ENCODE measurements around the gene TMEM184C. TPM values are rescaled to one million over a fixed set of nuclear protein-coding genes. Genes with fewer than 3 reads are reported as not detected.

The TMEM184C gene
- total RNA-seq, 1 experiment from 2014 or later: 43.8 TPM

DNA sequence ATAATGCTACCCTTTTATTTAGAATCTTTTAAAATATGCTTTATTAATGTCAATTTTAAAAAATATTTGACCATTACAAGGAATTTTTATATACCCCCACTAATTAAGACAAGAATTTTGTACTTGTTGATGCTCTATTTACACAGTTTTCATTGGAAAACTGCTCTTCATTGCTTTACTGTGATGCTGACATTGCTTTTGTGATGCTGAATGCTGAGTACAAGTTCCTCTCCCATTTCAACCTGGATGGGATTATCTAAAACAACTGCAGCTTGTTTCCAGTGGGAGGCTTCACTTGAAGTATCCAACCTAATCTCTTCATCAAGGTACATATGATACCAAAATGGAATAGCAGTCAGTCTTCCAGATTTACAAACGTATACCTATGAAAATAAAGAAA is 21.2 kb downstream of the TMEM184C start:
- TF ChIP-seq, protein P1, sequence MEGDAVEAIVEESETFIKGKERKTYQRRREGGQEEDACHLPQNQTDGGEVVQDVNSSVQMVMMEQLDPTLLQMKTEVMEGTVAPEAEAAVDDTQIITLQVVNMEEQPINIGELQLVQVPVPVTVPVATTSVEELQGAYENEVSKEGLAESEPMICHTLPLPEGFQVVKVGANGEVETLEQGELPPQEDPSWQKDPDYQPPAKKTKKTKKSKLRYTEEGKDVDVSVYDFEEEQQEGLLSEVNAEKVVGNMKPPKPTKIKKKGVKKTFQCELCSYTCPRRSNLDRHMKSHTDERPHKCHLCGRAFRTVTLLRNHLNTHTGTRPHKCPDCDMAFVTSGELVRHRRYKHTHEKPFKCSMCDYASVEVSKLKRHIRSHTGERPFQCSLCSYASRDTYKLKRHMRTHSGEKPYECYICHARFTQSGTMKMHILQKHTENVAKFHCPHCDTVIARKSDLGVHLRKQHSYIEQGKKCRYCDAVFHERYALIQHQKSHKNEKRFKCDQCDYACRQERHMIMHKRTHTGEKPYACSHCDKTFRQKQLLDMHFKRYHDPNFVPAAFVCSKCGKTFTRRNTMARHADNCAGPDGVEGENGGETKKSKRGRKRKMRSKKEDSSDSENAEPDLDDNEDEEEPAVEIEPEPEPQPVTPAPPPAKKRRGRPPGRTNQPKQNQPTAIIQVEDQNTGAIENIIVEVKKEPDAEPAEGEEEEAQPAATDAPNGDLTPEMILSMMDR (conservative IDR thresholded peaks at IDR 0.05): no peak
- no peak overlapping the region for H3K4me2 ChIP-seq (ENCODE audit: insufficient read depth, insufficient read length, low read length)

More for the DNA sequence above, 21.2 kb downstream of the TMEM184C start:
- Histone ChIP-seq H3K9ac (ENCODE audit: extremely low read depth, insufficient read length, low read length) (no peak overlapping the region), H4K91ac (ENCODE audit: insufficient read length, low read depth, low read length) (no peak overlapping the region), H4K20me1 (ENCODE audit: control insufficient read depth, insufficient read depth, insufficient read length) (no peaks in the 10 kb centered on the region), H3K9me3 (ENCODE audit: control insufficient read depth, low read depth, low read length) (no peaks in the 10 kb centered on the region), H2AK5ac (ENCODE audit: insufficient read length, low read length) (no peak overlapping the region), H4K8ac (replicated peaks; ENCODE audit: insufficient read length, low read depth, low read length) (no peak overlapping the region), H3K79me2 (ENCODE audit: insufficient read depth, low read length) (no peaks in the 10 kb centered on the region), H2AFZ (ENCODE audit: low read length) (no peak overlapping the region), H2BK15ac (ENCODE audit: low read depth, low read length) (no peak overlapping the region), H3K23me2 (ENCODE audit: insufficient read length, low read depth, low read length, poor library complexity, severe bottlenecking) (no peaks in the 10 kb centered on the region), H3K56ac (ENCODE audit: insufficient read length, low read depth, low read length) (no peak overlapping the region), H3K4me1 (ENCODE audit: insufficient read depth, low read length) (no peaks in the 10 kb centered on the region), H3K4ac (ENCODE audit: low read depth, low read length) (no peak overlapping the region), H3K79me1 (ENCODE audit: insufficient read depth, low read depth, low read length, poor library complexity, severe bottlenecking) (no peaks in the 10 kb centered on the region), H3T11ph (ENCODE audit: low read length) (no peak overlapping the region), H3K23ac (ENCODE audit: insufficient read length, low read depth, low read length) (no peak overlapping the region), H2BK5ac (ENCODE audit: insufficient read length, low read length) (no peak overlapping the region), H2BK120ac (ENCODE audit: low read depth, low read length, poor library complexity, severe bottlenecking) (no peak overlapping the region), H2BK20ac (ENCODE audit: low read depth, low read length, poor library complexity, severe bottlenecking) (no peak overlapping the region), H2BK12ac (ENCODE audit: insufficient read length, low read depth, low read length) (no peak overlapping the region), H3K27me3 (ENCODE audit: insufficient read depth, low read length) (no peaks in the 10 kb centered on the region), H3K14ac (ENCODE audit: insufficient read depth, low read length) (no peak overlapping the region), H3K18ac (ENCODE audit: insufficient read length, low read depth, low read length) (no peak overlapping the region), H4K5ac (ENCODE audit: insufficient read length, low read depth, low read length) (no peak overlapping the region), H3K27ac (ENCODE audit: insufficient read length, low read depth, low read length) (no peak overlapping the region)
- DNase-seq: no peak
- WGBS (ENCODE audit: extremely low coverage, insufficient read length, low lambda C conversion rate): no CpG with 5 or more reads among the region's 1 CpG
- no peak overlapping the region for H3K4me3 Mint-ChIP-seq
- no peaks in the 10 kb centered on the region; the same call in 1 of the 2 replicates for H3K27me3 Mint-ChIP-seq (ENCODE audit: low read depth)
- H3K36me3 Mint-ChIP-seq (ENCODE audit: insufficient read depth in 1 of 3, low read depth in 3 of 3): peaks cover 26 to 60% (median 58%) of the 10 kb centered on the region in 3 experiments
- peak overlapping the region in 1 of 3 experiments; percentile 80; a peak in 3 of 7 replicates for H3K27ac Mint-ChIP-seq
- H3K4me1 Mint-ChIP-seq: peaks cover 23 to 27% of the 10 kb centered on the region in 2 experiments
- no peaks in the 10 kb centered on the region for H3K9me3 Mint-ChIP-seq
